Activated CD4-positive, alpha-beta T cell treated with anti-CD3 and anti-CD28 coated beads, Interleukin-2, amount 50 U/mL, for 24 hours (primary cell): ENCODE measurements around the gene CBX6.
A peak's percentile ranks its signal among the peaks of the same experiment; 100 is the strongest.

ENCODE experiments used
- DNase-seq, 2 donors: peaks; one replicate each; pipeline ENCODE4 v3.0.0-alpha.2; 2020; ENCODE audit warnings: low read depth in 1 of 2, low spot score in 1 of 2

CBX6 gene

DNA sequence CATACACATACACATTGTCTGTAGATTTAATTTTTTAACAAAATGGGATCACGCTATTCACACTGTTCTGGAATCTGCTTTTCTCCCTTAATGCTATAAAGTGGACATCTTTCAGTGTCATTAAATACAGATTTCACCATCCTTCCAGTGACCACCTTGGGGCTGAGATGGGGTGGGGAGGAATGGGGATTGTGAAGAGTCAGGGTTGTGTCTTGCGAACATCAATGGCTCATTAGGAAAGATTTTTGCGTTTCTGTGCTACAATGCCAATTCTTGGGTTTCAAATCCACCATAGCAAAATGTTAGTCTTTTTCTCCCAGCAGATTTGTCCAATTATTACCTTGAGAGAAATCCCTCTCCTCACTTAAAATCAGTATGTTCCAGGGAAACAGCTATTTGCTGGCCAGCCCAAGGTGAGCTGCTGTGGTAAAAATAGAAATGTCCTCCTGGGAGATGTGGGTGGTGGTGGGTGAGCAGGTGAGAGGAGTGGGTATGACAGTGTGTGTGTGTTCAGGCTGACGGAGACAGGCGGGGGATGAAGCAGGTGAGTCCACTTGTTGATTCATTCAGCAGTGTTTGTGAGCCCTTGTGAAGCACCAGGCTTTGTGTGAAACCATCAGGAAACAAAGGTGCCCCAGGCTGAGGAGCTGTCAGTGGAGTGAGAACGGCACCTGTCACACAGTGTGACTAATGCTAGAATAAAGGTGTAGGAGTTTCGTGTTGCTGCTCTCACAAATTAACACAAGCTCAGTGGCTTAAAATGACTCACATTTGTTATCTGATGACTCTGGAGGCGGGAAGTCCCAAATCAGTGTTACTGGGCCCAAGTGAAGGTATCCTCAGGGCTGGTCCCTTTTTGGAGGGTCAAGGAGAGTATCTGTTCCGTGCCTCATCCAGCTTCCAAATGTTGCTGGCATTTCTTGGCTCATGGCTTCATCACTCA lies 1.7 kb upstream of the CBX6 start:
- peak in 1 of 2 donors; percentile 75 for DNase-seq

DNA sequence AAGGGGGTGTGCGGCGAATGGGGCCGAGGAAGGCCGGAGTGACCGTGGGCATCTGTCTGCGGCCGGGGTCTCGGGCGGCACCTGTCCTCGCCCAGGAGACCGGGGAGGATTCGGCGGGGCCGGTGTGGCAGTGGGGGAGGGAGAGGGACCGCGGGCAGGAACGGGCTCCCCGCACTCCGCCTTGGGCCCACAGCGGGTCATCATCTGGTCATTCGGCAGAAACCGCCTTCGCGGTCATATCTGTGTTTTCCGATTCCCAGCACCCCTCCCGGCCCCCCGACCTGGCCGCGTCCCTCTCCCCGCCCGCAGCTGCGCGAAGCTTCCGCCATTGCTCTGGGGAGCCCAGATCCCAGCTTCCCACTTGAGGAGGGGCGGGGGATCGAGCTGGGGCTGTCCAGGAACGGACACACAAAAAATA lies 824 bp upstream of the CBX6 start:
- no peak for DNase-seq

DNA sequence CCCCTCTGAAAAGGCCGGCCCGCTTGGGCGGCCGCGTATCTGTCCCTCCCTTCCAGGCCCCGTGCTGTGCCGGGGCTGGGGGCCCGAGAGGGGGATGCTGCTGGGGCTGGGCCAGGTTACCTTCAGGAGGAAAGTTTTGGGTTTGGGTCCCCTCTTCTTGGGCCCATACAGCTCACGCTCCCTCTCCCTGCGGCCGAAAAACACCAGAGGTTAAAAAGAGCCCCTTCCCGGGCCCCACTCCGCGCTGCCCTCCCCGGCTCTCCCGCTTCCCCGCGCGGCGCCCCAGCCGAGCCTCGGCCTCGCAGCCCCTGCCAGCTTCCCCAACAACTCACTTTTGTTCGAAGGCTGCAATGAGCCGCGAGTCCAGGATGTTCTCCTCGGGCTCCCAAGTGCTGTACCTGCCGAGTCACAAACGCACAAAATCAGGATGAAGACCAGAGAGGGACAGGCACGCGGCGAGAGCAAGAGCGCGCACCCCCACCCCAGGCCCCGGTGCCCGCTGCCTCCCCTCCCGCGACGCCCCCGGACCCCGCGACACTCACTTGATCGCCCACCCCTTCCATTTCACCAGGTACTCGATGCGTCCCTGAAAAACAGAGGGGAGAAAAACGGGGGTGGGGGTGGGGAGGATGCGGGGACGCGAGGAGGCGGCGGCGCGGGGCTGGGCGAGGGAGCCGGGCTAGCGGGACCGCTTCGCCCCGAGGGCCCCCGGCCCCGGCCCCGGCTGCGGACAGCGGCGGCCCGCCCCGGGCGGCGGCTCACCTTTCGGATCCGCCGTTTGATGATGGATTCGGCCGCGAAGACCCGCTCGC lies 450 bp downstream of the CBX6 start:
- no peak for DNase-seq

DNA sequence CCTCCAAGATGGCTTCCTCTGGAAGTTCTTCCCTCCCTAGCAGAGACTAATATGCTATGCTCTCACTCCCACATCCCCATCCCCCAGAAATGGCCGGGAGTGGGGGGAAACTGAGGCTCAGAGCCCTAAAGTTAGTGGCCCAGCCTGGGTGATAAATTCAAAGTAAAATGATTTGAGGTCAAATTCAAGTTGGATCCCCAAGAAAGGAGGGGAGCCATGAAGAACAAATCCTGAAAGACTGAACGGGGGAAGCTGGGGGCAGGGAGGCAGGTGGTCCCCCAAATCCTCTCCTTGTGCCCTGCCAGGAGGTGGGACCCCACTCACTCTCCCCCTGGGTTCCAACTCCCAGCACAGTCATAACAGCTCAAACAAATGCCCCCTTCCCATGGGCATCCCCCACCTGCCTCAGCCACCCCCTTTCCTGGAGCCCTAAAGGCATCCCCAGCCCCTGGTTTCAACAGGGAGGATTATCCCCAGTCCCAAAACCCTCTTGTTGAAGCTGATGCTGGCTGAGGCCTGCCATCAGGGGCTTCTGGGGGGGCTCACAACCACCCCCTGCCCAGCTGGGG lies 1.1 kb downstream of the CBX6 start:
- no peak for DNase-seq

DNA sequence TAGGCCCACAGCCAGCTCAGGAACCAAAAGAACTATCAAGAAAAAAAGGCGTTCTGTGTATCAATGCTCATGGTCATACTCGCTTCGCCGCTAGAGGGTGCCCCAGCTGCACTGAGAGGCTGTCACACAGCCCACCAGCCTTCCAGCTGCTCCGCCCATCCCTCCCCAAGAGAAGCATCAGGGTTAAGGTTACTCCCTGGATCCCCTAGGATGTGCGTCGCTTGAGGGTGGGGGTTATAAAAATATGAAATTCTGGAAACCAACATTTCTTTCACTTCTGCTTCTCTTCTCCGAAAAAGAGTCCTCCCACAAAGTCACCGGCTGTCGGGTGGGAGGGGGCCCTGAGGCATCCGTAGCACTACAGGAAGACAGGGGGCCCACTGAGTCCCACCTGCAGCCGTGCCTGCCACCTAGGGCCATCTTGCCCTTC lies 1.7 kb downstream of the CBX6 start:
- DNase-seq: peak; percentile 66 to 85

DNA sequence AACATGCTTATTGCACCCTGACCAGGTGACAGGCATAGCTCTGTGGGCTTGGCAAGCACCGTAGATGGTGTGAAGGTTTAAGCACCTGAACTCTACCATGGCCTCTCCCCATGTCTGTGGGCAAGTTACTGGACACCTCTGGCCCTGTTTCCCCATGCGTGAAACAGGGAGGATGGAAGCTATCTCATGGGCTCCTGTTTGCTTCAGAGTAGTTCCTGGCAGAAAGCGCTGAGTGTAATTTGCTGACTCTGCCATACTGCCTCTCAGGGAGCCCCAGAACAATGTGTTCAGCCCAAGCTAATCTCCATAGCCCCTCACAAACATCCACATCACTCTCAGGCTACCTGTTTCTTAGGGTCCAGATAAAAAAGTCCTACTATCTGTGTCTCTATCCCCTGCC lies 2.4 kb downstream of the CBX6 start:
- no peak for DNase-seq

DNA sequence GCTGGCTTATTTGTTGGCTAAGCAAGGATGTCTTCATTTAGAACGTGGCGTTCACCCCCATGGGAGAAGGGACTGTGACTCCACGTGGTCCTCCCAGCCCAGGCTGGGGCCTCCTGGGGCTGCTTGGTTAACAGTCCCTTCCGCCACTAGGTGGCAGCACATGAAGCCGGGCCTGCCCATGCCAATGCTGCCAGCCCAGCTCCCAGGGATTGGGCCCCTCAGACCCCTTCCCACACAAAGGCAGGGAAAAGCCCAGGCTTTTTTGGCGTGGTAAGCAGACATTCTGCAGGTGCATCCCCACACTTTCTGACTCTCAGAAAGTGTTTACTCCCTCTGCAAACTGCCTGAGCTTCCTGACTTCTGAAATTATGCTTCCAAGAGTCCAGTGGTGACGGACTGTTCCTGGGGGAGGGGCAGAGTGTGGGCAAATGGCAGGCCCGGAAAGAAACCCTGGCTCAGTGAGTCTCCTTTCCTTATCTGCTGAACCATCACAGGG lies 3.1 kb downstream of the CBX6 start:
- peak; percentile 73 to 83 for DNase-seq

DNA sequence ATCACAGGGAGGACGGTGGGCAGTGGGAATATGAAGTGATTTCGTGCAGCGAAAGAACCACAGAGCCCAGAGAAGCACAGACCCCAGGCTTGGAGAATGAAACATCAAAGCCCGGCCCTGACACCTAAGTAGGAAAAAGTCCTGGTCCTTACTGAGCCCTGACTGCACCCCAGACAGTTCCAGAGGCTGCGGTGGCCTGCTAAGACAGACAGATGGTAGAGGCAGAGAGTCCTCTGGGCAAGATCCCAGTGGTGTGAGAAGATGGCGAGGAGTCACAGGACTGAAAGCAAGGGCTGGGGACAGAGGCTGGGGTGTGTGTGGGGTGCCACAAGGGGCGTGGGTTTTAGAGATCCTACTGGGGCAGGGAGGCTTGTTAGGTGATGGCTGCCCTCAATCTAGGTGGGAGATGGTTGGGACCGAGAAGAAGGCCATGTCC lies 3.7 kb downstream of the CBX6 start:
- DNase-seq: no peak

DNA sequence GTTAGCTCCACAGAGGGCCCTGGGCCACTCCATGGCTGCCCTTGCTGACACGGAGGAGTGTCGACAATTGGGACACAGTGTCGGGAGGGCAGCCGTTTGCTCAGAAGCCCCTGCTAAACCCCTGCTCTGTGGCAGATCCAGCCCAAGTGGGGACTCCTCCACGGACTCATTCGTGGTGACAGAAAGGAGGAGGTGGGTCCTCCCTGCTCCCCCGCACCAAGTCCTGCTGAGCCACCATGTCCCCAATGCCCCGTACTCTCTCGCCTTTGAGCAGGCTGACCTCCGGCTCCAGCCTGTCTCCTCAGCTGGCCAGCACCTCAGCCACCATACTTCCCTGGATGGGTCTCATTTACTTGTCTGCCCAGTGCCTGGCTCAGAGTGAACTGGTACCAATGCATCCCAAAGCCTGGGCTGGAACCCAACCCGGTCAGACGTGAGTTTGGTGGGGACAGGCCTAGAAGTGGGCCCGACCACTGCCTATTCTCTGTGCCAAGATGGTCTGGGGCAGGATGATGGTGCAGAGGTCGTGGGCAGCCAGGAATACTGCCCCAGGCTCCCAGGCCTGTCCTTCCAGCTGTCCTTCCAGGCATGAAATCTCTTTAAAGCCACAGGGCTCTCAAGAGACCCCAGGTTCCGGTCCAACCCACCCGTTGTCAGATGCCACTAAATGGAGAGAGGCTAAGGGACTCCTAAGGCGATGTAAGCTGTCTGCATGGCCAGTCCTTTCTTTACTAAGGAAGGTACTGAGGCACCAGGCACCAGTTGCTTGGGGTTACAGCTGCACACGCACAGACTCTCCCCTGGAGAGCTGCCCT lies 4.3 kb downstream of the CBX6 start:
- no peak for DNase-seq

DNA sequence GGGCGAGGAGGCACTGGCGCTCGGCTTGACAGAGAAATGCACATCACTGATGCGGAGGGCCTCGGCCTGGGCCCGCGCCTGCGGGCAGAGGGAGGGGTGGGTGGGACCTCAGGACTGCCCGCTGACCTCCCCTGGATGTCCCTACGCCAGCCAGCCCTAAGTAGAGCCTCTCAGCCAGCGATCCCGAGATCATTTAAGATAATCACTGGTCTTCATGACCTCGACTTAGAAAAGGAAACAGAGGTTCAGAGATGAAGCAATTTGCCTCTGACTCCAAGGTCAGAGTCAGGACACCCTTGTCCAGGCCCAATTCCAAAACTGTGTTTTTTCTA lies 4.9 kb downstream of the CBX6 start:
- no peak for DNase-seq

DNA sequence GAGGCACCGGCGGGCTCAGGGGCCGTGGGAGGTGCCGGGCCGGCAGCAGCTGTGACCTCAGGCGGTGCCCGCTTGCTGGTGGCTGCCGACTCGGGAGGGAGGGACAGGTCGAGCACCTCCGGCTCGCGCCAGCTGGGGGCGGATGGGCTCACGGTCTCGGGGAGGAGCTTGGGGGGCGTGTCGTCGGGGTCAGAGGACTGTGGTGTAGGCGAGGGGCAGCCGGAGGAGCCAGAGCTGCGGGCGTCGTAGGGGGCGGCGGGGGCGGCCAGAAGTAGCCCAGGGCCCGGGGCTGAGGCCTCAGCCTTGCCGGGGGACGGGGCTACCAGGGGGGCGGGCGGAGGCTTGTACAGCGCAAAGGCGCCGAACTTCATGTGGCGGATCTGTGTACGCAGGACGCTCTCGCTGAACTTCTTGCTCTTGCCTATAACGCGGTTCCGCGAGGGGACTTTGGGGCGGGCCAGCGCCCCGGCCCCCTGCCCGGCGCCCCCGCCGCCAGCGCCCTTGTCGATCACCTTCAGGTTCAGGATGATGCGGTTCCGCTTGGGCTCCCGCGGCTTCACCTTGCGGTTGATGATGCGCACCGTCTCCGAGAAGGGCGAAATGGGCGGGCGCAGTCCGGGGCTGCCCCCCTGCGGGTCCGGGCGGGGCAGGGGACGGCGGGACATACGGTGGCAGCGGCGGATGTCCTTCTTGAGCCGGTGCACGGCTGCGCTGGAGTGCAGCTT lies 5.5 kb downstream of the CBX6 start:
- DNase-seq: no peak

DNA sequence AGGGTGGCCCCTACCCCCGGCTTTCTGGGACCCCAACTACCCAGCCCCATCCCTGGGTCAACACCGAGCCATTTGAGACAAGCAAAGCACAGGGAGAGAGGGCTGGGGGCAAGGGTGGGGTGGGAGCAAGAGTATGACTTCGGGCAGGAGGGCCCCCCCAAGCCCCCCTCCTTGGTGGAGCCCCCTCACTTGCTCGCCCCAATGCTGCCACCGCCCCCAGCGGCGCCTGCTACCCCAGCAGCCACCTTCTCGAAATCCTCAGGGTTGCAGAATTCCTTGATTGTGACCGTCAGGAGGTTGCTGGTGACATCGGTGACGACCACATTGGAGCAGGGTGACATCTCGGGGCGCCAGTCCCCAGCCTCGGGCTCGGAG lies 6.0 kb downstream of the CBX6 start:
- DNase-seq: no peak

DNA sequence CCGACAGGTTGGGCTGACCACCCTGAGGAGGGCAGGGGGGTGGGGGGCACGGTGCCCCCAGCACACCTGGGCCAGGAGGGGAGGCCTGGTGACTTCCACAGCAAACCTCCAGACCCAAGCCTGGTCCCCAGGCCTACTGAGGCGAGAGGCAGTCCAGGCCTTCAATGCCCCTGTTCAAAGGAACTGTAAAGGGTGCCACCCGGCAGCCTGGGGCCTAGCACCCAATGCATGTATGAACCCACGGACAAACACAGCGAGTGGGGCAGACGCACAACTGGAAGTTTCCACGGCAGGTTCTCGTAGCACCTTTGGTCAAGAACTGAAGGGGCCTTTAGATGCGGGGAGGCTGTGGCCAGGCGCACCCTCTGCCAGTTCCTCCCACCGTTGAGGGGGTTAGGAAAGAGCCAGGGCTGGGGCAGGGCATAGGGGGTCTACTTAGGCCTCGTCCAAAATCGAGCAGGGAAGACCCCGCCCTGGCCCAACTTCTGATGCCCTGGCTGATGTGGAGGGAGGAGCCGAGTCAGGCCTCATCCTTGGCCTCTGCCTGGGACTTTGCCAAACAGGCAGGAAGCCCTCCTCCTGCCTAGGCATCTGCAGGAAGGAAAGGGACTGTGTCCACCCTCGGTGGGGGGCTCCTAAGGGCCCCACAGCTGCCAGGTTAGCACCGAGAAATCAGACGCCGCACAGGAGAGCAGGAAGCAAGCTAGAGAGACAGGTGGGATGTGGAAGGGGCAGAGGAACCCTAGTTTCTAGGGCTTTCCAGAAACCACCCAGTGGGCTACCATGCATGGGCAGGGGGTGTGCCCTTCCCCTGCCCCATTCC lies 6.6 kb downstream of the CBX6 start:
- DNase-seq: no peak

DNA sequence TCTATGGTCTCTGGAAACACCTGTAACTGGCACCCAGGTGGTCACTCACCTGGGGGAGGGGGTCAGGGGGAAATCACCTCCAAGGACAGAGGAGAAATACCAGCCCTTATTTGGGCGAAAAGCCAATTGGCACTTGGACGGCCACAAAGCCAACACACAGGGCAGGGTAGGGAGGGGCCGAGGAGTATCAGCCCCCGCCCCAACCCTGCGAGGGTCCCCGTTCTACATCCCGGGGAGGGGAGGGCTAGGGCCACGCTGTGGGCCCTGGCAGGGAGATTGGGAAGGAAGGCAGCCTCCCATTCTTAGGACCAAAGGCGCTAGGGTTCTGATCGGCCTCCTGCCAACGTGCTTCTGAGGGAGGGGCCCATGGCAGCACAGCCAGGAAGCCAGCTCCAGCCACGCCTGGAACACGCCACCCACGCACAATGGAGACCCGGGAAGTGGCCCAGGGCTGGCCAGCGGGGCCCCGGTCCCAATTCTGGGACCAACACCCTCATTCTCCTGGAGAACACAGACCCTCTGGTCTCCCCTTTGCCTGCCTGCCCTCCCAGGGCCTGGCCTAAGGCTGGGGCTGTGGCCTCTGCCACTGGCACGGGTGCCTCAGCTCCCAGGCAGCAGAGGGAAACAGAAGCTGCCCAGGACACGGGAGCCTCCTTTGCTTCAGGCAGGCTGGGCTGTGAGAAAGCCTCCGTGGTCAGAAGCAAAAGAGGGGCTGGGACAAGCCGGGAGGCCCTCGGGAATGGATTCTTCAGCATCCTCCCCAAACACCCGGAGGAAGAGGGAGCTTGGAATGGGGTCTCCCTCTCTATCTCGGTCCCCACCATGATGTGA lies 7.4 kb downstream of the CBX6 start:
- DNase-seq: no peak

DNA sequence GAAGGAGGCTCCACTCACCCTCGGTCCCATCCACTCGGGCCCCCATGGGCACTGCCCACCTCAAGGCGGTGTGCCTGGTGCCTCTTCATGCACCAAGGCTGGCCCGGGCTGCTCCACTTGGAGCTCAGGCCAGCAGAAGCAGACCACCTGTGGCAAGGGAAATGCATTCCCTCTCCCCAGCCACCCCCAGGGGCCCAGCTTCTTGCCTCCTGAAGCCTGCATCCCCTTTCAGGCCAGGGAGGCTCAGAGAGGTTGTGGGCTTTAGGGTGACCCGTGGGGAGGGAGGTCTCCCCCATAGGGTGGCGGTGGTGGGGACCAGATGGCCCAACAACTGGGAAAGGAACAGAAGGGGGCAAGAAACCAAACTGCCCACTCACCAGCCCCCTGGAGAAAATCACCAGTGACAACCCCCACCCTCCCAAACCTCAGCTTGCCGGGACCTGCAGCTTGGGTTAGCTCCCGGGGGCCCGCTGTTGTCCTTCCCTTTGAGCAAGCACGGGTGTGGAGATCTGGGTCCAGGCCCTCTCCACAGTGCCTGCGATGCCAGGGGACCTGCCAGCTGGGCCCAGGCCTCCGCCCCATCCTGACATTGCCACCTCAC lies 8.4 kb downstream of the CBX6 start:
- DNase-seq: no peak

DNA sequence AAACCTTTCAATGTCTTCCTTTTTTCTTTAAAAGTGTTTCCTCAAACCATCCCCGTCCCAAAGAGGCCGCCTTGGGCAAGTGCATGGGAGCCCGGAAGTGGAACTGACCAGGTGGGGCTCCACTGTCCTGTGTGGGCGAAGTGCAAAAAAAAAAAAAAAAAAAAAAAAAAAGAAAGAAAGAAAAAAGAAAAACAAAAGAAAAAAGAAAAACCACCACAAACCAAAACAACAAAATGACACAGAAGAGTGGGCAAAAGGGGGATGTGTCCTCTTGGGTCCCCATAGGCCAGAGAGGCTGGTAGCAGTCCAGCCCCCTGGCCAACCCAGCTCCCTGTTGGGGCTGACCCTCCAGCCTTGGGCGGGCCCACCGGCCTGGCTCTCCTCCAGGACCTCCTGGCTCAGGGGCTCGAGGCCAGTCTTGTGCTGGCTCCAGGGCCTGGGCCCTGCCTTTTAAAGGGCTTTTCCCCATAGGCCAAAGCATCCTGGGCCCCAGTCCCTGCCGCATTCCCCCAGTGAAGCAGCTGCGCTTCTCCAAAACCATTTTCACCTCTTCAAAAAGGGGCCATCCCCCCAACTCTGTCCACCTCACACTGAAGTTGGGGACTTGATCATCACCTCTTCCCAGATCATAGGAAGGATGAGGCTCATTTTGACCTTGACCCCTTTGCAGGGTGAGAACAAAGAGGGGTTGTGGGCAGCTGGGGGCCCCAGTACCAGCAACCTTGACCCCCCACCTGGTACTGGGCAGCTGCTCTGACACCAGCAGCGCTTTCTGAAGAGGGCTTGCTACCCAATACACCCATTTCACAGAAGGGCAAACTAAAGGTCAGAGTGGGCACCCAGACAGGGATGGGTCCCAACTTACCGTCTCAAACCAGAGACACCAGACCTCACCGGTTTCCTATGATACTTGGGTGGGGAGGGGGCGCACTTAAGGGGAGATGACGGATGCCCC lies 9.4 kb downstream of the CBX6 start:
- no peak for DNase-seq

DNA sequence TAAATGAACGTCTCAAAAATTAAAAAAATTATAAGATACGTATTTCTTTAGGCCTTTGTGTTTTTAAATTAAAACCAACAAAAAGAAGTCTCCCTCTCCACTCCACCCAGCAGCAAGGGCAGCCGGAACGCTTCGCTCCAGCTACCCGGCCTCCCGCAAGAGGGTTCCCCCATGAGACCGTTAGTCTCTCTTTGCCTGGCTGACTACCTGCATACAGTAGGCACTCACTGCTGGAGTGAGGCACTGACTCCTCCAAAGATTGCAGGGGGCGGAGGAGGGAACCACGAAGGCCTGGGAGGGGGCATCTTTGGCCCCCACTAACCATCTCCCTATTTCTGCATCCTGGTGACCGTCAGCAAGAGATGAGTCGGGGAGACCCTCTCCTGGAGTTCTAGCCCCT lies 10.1 kb downstream of the CBX6 start:
- no peak for DNase-seq
